HUDEP-2 (cell line): ENCODE measurements around the gene ACVR2B.
A peak's percentile ranks its signal among the peaks of the same experiment; 100 is the strongest.

Source experiments
- DNase-seq, 76 experiments: peaks; one replicate each; lab custom pipeline; 2025; ENCODE audit not compliant: unreplicated experiment in 76 of 76; lab: John Stamatoyannopoulos, UW

The ACVR2B gene

DNA sequence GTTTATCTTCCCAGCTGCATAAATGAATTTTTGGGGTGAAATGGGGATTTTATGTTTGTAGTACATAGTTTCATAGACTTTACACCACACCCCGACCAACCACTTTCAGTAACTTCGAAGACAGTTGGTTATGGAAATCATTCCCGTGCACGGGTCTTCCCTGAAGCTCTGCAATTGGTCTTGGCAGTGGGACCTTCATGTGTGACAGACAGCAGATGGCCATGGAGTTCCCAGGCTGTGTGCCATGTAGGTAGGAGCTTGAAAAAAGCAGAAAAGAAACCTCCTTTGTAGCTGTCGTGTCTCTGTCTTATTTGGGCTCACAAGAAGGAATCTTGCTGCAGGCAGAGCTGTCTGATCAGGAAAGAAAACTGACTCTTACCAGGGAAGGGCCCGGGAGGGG is 68.3 kb downstream of the ACVR2B start:
- DNase-seq: no peak

DNA sequence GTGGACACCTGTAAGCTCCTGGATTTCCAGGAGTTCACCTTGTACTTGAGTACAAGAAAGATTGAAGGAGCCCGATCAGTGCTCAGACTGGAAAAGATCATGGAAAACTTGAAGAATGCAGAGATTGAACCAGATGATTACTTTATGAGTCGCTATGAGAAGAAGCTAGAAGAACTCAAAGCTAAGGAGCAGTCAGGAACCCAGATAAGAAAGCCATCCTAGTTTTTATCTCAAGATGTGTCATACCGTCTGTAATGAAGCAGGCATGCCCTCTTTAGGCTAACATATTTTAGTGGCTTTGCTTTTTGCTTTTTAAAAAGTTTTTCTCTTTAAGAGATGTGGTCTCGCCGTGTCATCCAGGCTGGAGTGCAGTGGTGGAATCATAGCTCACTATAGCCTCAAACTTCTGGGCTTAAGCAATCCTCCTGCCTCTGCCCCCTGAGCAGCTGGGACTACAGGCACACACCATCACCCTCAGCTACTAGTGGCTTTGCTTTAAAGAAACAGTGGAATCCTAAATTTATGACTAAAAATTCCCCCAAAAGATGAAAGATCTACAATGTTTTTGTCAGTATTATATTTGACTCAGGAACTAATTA is 70.5 kb downstream of the ACVR2B start:
- DNase-seq: no peak

DNA sequence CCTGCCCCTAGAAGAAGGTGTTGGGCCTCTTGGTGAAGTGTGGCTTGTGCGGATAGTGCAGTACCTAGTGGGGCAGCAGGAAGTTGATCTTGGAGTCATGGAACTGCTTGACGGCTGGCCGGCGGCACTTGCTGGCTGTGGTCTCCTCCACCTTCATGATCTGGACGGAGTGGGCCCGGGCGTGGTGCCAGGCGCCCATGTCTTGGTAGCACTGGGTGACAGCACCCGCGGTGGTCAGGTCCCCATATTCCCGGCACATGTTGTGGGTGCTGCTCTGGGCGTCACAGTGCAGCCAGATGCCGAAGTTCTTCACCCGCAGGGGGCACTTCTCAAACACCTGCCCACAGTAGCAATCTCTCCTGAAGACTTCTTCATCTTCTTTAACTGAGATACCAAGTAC is 73.1 kb downstream of the ACVR2B start:
- DNase-seq: no peak

DNA sequence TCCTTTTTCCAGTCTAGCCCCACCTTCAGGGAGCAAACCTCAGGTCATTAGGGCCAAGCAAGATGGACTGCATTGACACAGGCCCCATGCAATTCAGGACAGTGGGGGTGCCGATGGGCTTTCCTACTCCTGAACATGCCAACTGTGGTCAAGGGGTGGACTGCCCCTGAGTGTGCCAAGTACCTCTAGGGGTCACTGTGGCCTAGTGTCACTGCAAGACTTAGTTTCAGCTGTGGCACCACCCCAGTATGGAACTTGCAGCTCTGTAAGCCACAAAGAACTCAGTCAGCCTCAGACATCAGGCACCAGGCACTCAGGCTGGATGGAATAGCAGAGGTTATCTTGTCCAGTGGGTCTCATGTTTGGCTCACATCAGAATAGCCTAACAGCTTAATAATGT is 74.8 kb downstream of the ACVR2B start:
- DNase-seq: peak in 12 of 76 experiments; percentile 3 to 39 (median 12)

DNA sequence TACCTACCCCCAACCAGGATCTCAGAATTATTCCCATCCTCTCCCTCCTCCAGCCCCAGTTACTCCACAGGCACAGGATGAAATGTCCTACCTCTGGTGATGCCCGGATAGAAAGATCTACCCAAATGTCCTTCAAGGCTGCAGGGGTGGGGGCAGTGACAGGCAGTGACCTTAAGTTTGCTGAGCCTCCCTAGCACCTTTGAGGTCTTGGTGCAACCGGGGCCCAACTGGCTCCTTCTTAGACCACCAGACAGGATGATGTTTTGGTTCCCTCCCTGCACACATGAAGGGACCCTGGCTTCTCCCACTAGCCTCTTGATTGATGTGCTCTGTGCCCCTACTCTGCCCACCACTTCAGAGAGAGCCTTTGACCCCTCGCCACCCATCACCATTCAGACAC is 78.8 kb downstream of the ACVR2B start:
- DNase-seq: no peak

DNA sequence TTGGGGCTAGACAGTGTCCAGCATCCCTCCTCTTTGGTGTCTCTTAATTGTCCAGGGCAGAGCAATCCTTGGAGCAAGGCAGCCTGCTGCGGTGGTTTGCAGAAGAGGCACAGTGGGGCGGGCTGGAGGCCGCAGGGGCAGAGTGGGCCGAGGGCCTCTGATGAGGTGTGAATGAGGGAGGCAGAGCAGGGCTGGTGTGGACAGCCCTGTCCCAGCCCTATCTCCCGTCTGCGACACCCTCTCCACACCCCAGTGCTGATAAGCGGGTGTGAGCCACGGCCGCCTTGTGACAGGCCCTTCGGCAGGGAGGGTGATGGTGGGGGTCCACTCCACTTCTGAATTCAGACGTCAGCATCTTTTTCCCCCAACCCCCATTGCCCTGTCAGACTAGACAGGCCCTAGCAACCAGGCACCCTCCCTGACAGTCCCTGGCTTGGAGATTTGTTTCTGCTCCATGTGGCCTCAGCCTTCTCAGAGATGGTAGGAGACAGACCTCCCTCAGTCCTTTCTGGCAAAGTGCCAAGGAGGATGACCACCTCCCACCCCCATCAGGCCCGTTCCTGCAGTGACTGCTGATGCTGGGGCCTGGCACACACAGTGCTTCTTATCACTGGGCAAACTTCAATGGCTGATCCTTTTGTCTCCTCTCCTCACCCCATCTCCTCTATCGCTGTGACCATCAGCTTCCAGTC is 79.7 kb downstream of the ACVR2B start:
- peak in 16 of 76 experiments; percentile 1 to 35 (median 13) for DNase-seq

DNA sequence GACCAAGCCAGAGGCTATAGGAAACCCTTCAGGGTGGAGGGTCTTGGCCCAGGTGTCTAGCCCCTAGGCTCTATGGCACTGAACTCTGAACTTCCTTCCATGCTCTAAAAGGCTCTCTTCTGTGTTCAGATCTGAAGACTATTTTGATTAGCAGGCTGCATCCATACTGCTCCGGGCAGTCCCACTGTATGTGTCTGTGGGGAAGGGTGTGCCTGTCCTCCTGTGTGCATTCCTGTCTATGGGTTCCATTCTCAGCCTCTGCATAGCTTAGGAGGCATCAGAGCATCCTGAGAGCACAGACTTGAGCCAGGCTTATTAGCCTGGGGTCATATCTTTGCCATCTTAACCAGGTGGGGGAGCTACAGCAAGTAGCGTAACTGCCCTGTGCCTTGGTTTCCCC is 80.5 kb downstream of the ACVR2B start:
- no peak for DNase-seq

DNA sequence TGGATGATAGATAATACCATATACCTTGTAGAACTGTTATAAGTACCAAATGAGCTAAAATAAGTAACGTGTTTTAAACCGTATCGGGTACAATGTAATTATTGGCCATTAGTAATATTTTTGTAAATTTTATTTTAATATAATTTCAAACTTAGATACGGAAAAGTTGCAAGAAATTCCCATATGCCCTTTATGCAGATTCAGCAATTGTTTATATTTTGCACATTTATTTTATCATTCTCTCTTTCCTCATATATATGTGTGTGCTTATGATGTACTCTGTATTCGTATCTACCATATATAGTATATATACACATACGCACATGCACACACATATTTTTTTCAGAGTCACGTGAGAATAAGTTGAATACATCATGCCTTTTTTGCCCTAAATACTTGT is 80.9 kb downstream of the ACVR2B start:
- no peak for DNase-seq

DNA sequence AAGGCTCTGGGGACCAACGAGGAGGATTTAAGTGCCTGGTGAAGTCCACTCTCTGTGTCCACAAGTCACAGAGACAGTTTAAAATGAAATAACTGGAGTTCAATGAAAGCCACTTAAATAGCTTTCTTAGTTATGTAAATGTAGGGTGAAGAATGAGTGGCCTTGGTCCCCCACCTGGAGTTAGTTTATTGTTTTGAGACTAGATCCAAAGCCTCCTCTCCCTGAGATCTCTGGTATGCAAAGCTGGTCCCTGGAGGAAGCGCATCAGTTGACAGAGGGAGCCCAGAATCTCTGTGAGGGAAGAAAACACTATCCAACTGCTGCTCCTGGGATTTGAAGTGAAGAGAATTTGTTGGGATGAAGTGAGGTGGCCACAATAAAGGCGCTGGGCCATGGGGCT is 83.0 kb downstream of the ACVR2B start:
- no peak for DNase-seq

DNA sequence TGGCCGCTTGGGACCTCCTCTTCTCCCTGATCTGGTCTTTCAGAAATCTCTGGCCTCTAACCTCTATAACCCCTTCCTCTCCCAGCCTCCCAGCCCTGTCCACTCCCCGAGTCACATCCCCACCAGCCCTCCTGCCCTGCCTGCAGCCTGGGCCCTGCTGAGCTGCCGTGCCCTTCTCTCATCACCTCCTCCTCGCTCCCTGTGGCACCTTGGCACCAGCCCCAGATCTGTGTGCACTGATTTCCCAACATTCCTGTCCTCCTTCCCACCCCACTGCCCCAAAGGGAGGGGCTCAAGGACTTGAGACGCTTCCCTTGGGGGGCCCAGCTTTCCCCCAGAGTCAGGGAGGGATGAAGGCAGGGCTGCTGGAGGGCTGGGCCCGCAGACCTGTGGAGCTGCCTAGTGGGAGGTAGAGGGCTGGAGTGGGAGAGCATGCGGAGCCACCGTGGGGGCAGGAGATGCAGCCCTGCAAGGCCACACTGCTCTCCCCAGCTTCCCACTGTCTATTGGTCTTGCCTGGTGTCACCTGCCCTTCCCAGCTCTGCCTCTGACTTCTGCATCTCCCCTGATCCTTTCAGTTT is 85.2 kb downstream of the ACVR2B start:
- DNase-seq: no peak

DNA sequence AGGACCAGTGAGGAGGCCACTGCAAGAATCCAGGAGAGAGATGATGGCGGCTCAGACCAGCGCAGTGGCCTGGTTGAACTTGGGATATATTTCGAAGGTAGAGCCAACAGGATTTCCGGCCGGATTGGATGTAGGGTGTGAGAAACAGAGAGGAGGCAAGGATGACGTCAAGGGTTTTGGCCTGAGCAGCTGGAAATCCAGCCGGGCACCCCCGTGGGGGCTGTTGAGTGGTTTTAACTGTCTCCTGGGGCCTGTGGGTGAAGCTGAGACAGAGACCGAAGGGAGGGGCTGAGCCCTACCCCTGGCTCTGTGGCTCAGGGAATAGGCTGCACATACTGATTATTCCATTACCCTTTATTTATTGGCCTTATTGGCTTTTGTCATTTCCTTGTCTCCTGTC is 88.1 kb downstream of the ACVR2B start:
- no peak for DNase-seq
